ENCODE measurements around the gene BPIFB3. TPM values are rescaled to one million over a fixed set of nuclear protein-coding genes. Genes with fewer than 3 reads are reported as not detected.

The BPIFB3 gene
- total RNA-seq, 5 donors from 2014 or later (not counting 1 experiment from before 2014, with no cell fraction given), result not detected

- Histone ChIP-seq H3K9me3 (no peaks in the 10 kb centered on the region), H3K27ac (ENCODE audit: low read length) (no peak overlapping the region), H3K36me3 (ENCODE audit: control insufficient read depth in 2 of 2, extremely low read depth in 1 of 2, insufficient read depth in 1 of 2, low read length in 1 of 2) (peaks cover 0 to under 1% of the 10 kb centered on the region in 2 donors), H3K27me3 (replicated peaks in 1 of 2; ENCODE audit: control insufficient read depth in 2 of 2, extremely low read depth in 1 of 2, insufficient read depth in 2 of 2, low read length in 1 of 2) (peaks cover 0 to 2% of the 10 kb centered on the region in 2 experiments), H3K4me1 (ENCODE audit: control insufficient read depth in 1 of 2, extremely low read depth in 1 of 2, insufficient read depth in 2 of 2, low read length in 2 of 2) (no peaks in the 10 kb centered on the region), H3K4me3 (ENCODE audit: control insufficient read depth in 1 of 2, extremely low read depth in 1 of 2, low read length in 1 of 2) (no peak overlapping the region)
- no peak overlapping the region for H3K27ac Mint-ChIP-seq
- CTCF ChIA-PET, result no interaction called here
- H3K9me3 Mint-ChIP-seq, result peaks cover 0 to 4% (median 4%) of the 10 kb centered on the region in 3 donors
- ATAC-seq (replicated peaks in 1 of 4) (no peak), DNase-seq (no peak)
- no CpG with 5 or more reads among the region's 4 CpGs for WGBS (ENCODE audit: insufficient coverage)
- H3K4me1 Mint-ChIP-seq, result peaks cover 0 to 2% (median 0%) of the 10 kb centered on the region in 3 donors
- no peaks in the 10 kb centered on the region for H3K27me3 Mint-ChIP-seq
- no peaks in the 10 kb centered on the region for H3K36me3 Mint-ChIP-seq
- H3K4me3 Mint-ChIP-seq, result no peak overlapping the region
- POLR2A ChIA-PET, result no interaction called here
Measured at GRCh38 chr20:33051333-33051732, 2.4 kb upstream of the BPIFB3 start.

- CTCF ChIA-PET, result no interaction called here
Measured at GRCh38 chr20:33054381-33054780, 678 bp downstream of the BPIFB3 start.

GRCh38 chr20:33054791-33055190, 1.1 kb downstream of the BPIFB3 start:
- H3K27ac ChIP-seq (ENCODE audit: low read length), result no peak overlapping the region
- Mint-ChIP-seq H3K4me1 (peaks cover 0 to 4% (median 0%) of the 10 kb centered on the region in 3 donors), H3K27ac (no peak overlapping the region), H3K4me3 (no peak overlapping the region), H3K9me3 (no peaks in the 10 kb centered on the region), H3K27me3 (no peaks in the 10 kb centered on the region), H3K36me3 (no peaks in the 10 kb centered on the region)
- ChIA-PET CTCF (no interaction called here), POLR2A (no interaction called here)
- ATAC-seq (replicated peaks in 1 of 4), result no peak
- no peaks in the 10 kb centered on the region for H3K9me3 ChIP-seq
- H3K36me3 ChIP-seq (ENCODE audit: control insufficient read depth in 2 of 2, extremely low read depth in 1 of 2, insufficient read depth in 1 of 2, low read length in 1 of 2), result no peaks in the 10 kb centered on the region
- peaks cover 0 to 2% of the 10 kb centered on the region in 2 experiments for H3K27me3 ChIP-seq (replicated peaks in 1 of 2; ENCODE audit: control insufficient read depth in 2 of 2, extremely low read depth in 1 of 2, insufficient read depth in 2 of 2, low read length in 1 of 2)
- no peak overlapping the region for H3K4me3 ChIP-seq (ENCODE audit: control insufficient read depth in 1 of 2, extremely low read depth in 1 of 2, low read length in 1 of 2)
- 100% methylated on average over 1 of the region's 2 CpGs for WGBS (ENCODE audit: insufficient coverage)
- DNase-seq, result no peak
- no peaks in the 10 kb centered on the region for H3K4me1 ChIP-seq (ENCODE audit: control insufficient read depth in 1 of 2, extremely low read depth in 1 of 2, insufficient read depth in 2 of 2, low read length in 2 of 2)

More at GRCh38 chr20:33054381-33054780, 678 bp downstream of the BPIFB3 start:
- H3K4me1 ChIP-seq (ENCODE audit: control insufficient read depth in 1 of 2, extremely low read depth in 1 of 2, insufficient read depth in 2 of 2, low read length in 2 of 2), result no peaks in the 10 kb centered on the region
- H3K9me3 ChIP-seq, result no peaks in the 10 kb centered on the region
- H3K27ac ChIP-seq (ENCODE audit: low read length), result no peak overlapping the region
- DNase-seq (no peak), ATAC-seq (replicated peaks in 1 of 4) (no peak)
- Mint-ChIP-seq H3K36me3 (no peaks in the 10 kb centered on the region), H3K4me1 (peaks cover 0 to 4% (median 0%) of the 10 kb centered on the region in 3 donors), H3K4me3 (no peak overlapping the region), H3K27me3 (no peaks in the 10 kb centered on the region), H3K27ac (no peak overlapping the region), H3K9me3 (no peaks in the 10 kb centered on the region)
- H3K4me3 ChIP-seq (ENCODE audit: control insufficient read depth in 1 of 2, extremely low read depth in 1 of 2, low read length in 1 of 2), result no peak overlapping the region
- peaks cover 0 to 2% of the 10 kb centered on the region in 2 experiments for H3K27me3 ChIP-seq (replicated peaks in 1 of 2; ENCODE audit: control insufficient read depth in 2 of 2, extremely low read depth in 1 of 2, insufficient read depth in 2 of 2, low read length in 1 of 2)
- H3K36me3 ChIP-seq (ENCODE audit: control insufficient read depth in 2 of 2, extremely low read depth in 1 of 2, insufficient read depth in 1 of 2, low read length in 1 of 2), result no peaks in the 10 kb centered on the region
- 93% methylated on average over 5 of the region's 7 CpGs for WGBS (ENCODE audit: insufficient coverage)
- POLR2A ChIA-PET, result no interaction called here

- ATAC-seq (replicated peaks in 1 of 4) (no peak), DNase-seq (no peak)
- Histone ChIP-seq H3K36me3 (ENCODE audit: control insufficient read depth in 2 of 2, extremely low read depth in 1 of 2, insufficient read depth in 1 of 2, low read length in 1 of 2) (no peaks in the 10 kb centered on the region), H3K27me3 (replicated peaks in 1 of 2; ENCODE audit: control insufficient read depth in 2 of 2, extremely low read depth in 1 of 2, insufficient read depth in 2 of 2, low read length in 1 of 2) (peaks cover 0 to 2% of the 10 kb centered on the region in 2 experiments), H3K9me3 (no peaks in the 10 kb centered on the region), H3K4me1 (ENCODE audit: control insufficient read depth in 1 of 2, extremely low read depth in 1 of 2, insufficient read depth in 2 of 2, low read length in 2 of 2) (no peaks in the 10 kb centered on the region), H3K27ac (ENCODE audit: low read length) (no peak overlapping the region), H3K4me3 (ENCODE audit: control insufficient read depth in 1 of 2, extremely low read depth in 1 of 2, low read length in 1 of 2) (no peak overlapping the region)
- Mint-ChIP-seq H3K27me3 (no peaks in the 10 kb centered on the region), H3K9me3 (no peaks in the 10 kb centered on the region), H3K36me3 (no peaks in the 10 kb centered on the region), H3K4me3 (no peak overlapping the region), H3K4me1 (peaks cover 0 to 2% (median 0%) of the 10 kb centered on the region in 3 donors), H3K27ac (no peak overlapping the region)
- ChIA-PET POLR2A (no interaction called here), CTCF (no interaction called here)
- WGBS (ENCODE audit: insufficient coverage), result 83% methylated on average over 5 of the region's 7 CpGs
Measured at GRCh38 chr20:33059136-33059535, 5.4 kb downstream of the BPIFB3 start.

- POLR2A ChIA-PET, result no interaction called here
- no peaks in the 10 kb centered on the region for H3K36me3 ChIP-seq (ENCODE audit: control insufficient read depth in 2 of 2, extremely low read depth in 1 of 2, insufficient read depth in 1 of 2, low read length in 1 of 2)
- no peaks in the 10 kb centered on the region for H3K4me1 ChIP-seq (ENCODE audit: control insufficient read depth in 1 of 2, extremely low read depth in 1 of 2, insufficient read depth in 2 of 2, low read length in 2 of 2)
- Mint-ChIP-seq H3K27me3 (no peaks in the 10 kb centered on the region), H3K4me3 (no peak overlapping the region), H3K36me3 (no peaks in the 10 kb centered on the region), H3K27ac (no peak overlapping the region), H3K9me3 (no peaks in the 10 kb centered on the region), H3K4me1 (peaks cover 0 to 2% (median 0%) of the 10 kb centered on the region in 3 donors)
- H3K27ac ChIP-seq (ENCODE audit: low read length), result no peak overlapping the region
- DNase-seq, result no peak
- no peaks in the 10 kb centered on the region for H3K9me3 ChIP-seq
- H3K4me3 ChIP-seq (ENCODE audit: control insufficient read depth in 1 of 2, extremely low read depth in 1 of 2, low read length in 1 of 2), result no peak overlapping the region
- no peak for ATAC-seq (replicated peaks in 1 of 4)
- WGBS (ENCODE audit: insufficient coverage), result 93% methylated on average over 22 of the region's 22 CpGs
- no peaks in the 10 kb centered on the region for H3K27me3 ChIP-seq (replicated peaks in 1 of 2; ENCODE audit: control insufficient read depth in 2 of 2, extremely low read depth in 1 of 2, insufficient read depth in 2 of 2, low read length in 1 of 2)
- CTCF ChIA-PET, result no interaction called here
Measured at GRCh38 chr20:33059741-33060390, 6.2 kb downstream of the BPIFB3 start.

- ATAC-seq (replicated peaks in 1 of 4) (no peak), DNase-seq (no peak)
- Histone ChIP-seq H3K9me3 (no peaks in the 10 kb centered on the region), H3K36me3 (ENCODE audit: control insufficient read depth in 2 of 2, extremely low read depth in 1 of 2, insufficient read depth in 1 of 2, low read length in 1 of 2) (no peaks in the 10 kb centered on the region), H3K27me3 (replicated peaks in 1 of 2; ENCODE audit: control insufficient read depth in 2 of 2, extremely low read depth in 1 of 2, insufficient read depth in 2 of 2, low read length in 1 of 2) (no peaks in the 10 kb centered on the region), H3K4me1 (ENCODE audit: control insufficient read depth in 1 of 2, extremely low read depth in 1 of 2, insufficient read depth in 2 of 2, low read length in 2 of 2) (no peaks in the 10 kb centered on the region), H3K4me3 (ENCODE audit: control insufficient read depth in 1 of 2, extremely low read depth in 1 of 2, low read length in 1 of 2) (no peak overlapping the region), H3K27ac (ENCODE audit: low read length) (no peak overlapping the region)
- Mint-ChIP-seq H3K27ac (no peak overlapping the region), H3K27me3 (no peaks in the 10 kb centered on the region), H3K4me3 (no peak overlapping the region), H3K36me3 (no peaks in the 10 kb centered on the region), H3K4me1 (peaks cover 0 to 7% (median 2%) of the 10 kb centered on the region in 3 donors), H3K9me3 (no peaks in the 10 kb centered on the region)
- CTCF ChIA-PET, result no interaction called here
- 80% methylated on average over 7 of the region's 14 CpGs for WGBS (ENCODE audit: insufficient coverage)
- POLR2A ChIA-PET, result no interaction called here
Measured at GRCh38 chr20:33061658-33062028, 7.9 kb downstream of the BPIFB3 start.

Data from T-cell (primary cell).